ENCODE results near the gene FAM184B.

FAM184B gene

GRCh38 chr4:17580969-17581368, 200.5 kb downstream of the FAM184B start:
- H3K27me3 ChIP-seq (ENCODE audit: insufficient read depth, low read length): no peaks in the 10 kb centered on the region
- H2AFZ ChIP-seq (ENCODE audit: low read length): no peak overlapping the region
- H3K4me3 ChIP-seq (ENCODE audit: low read depth, low read length, poor library complexity, severe bottlenecking): no peak overlapping the region
- no peak for TF ChIP-seq EZH2 (IDR thresholded peaks at IDR 0.05; ENCODE audit: borderline replicate concordance, low read length)
- TF ChIP-seq, protein P1, sequence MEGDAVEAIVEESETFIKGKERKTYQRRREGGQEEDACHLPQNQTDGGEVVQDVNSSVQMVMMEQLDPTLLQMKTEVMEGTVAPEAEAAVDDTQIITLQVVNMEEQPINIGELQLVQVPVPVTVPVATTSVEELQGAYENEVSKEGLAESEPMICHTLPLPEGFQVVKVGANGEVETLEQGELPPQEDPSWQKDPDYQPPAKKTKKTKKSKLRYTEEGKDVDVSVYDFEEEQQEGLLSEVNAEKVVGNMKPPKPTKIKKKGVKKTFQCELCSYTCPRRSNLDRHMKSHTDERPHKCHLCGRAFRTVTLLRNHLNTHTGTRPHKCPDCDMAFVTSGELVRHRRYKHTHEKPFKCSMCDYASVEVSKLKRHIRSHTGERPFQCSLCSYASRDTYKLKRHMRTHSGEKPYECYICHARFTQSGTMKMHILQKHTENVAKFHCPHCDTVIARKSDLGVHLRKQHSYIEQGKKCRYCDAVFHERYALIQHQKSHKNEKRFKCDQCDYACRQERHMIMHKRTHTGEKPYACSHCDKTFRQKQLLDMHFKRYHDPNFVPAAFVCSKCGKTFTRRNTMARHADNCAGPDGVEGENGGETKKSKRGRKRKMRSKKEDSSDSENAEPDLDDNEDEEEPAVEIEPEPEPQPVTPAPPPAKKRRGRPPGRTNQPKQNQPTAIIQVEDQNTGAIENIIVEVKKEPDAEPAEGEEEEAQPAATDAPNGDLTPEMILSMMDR (IDR thresholded peaks at IDR 0.05; ENCODE audit: low read length): no peak
- no peaks in the 10 kb centered on the region for H3K9me3 ChIP-seq (ENCODE audit: low read length)
- H3F3A ChIP-seq (ENCODE audit: insufficient read depth, low read length): no peaks in the 10 kb centered on the region
- no peak overlapping the region for H3K27ac ChIP-seq (ENCODE audit: low read depth, low read length, poor library complexity, severe bottlenecking)
- peaks cover 19% of the 10 kb centered on the region for H3K4me1 ChIP-seq (ENCODE audit: insufficient read depth, low read length, severe bottlenecking)
- no peaks in the 10 kb centered on the region for H3K9me2 ChIP-seq (ENCODE audit: low read depth, low read length)
- H3K9ac ChIP-seq (ENCODE audit: low read length): no peak overlapping the region
- H3K4me2 ChIP-seq (ENCODE audit: low read length): no peak overlapping the region
- no peaks in the 10 kb centered on the region for H3K79me2 ChIP-seq (ENCODE audit: insufficient read depth, low read length)
- H3K36me3 ChIP-seq (ENCODE audit: insufficient read depth, low read length): peaks cover 38% of the 10 kb centered on the region
- no peaks in the 10 kb centered on the region for H4K20me1 ChIP-seq (ENCODE audit: insufficient read depth, low read length)
